Neutrophil (primary cell): ENCODE data around the gene ARHGEF11.

Experiments used
- H3K27ac ChIP-seq: fragments of 200-600 bp; sonication (generic); 2 replicates; pipeline ENCODE4 v1.5.1; 2016; ENCODE audit warnings: mild to moderate bottlenecking, moderate library complexity
- H3K27me3 ChIP-seq: fragments of 200-600 bp; sonication (generic); 2 replicates; pipeline ENCODE4 v1.6.0; 2016; ENCODE audit warnings: mild to moderate bottlenecking
- H3K36me3 ChIP-seq: fragments of 200-600 bp; sonication (generic); 2 replicates; pipeline ENCODE4 v1.5.1; 2017
- H3K4me1 ChIP-seq, 2 experiments: fragments of 200-600 bp in 1 of 2; sonication (generic) in 1 of 2; 1 replicate in 1 of 2; 2 replicates in 1 of 2; pipeline versions ENCODE4 v1.5.1 to v1.6.1; 2013 to 2016; ENCODE audit warnings: low read depth in 1 of 2, low read length in 1 of 2, mild to moderate bottlenecking in 1 of 2, moderate library complexity in 1 of 2; ENCODE audit not compliant: control insufficient read depth in 1 of 2, insufficient read depth in 1 of 2
- H3K4me3 ChIP-seq, 2 experiments: fragments of 200-600 bp in 1 of 2; sonication (generic) in 1 of 2; 1 replicate in 1 of 2; 2 replicates in 1 of 2; pipeline ENCODE4 v1.5.1; 2013 to 2016; ENCODE audit warnings: low read depth in 1 of 2, low read length in 1 of 2, mild to moderate bottlenecking in 1 of 2, moderate library complexity in 1 of 2
- H3K9me3 ChIP-seq: fragments of 200-600 bp; sonication (generic); 2 replicates; pipeline ENCODE4 v1.5.1; 2016
- TF ChIP-seq, protein P1 (sequence below): fragments of 200-600 bp; sonication (generic); IDR thresholded peaks from 2 replicates; pipeline ENCODE4 v1.5.1; 2016; ENCODE audit warnings: antibody characterized with exemption

Gene ARHGEF11

GRCh38 chr1:157007306-157007705 lies 38.2 kb downstream of the ARHGEF11 start:
- TF ChIP-seq, protein P1, sequence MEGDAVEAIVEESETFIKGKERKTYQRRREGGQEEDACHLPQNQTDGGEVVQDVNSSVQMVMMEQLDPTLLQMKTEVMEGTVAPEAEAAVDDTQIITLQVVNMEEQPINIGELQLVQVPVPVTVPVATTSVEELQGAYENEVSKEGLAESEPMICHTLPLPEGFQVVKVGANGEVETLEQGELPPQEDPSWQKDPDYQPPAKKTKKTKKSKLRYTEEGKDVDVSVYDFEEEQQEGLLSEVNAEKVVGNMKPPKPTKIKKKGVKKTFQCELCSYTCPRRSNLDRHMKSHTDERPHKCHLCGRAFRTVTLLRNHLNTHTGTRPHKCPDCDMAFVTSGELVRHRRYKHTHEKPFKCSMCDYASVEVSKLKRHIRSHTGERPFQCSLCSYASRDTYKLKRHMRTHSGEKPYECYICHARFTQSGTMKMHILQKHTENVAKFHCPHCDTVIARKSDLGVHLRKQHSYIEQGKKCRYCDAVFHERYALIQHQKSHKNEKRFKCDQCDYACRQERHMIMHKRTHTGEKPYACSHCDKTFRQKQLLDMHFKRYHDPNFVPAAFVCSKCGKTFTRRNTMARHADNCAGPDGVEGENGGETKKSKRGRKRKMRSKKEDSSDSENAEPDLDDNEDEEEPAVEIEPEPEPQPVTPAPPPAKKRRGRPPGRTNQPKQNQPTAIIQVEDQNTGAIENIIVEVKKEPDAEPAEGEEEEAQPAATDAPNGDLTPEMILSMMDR = no peak
- Histone ChIP-seq H3K4me3 (no peak overlapping the region), H3K27ac (no peak overlapping the region), H3K4me1 (no peaks in the 10 kb centered on the region), H3K27me3 (no peaks in the 10 kb centered on the region), H3K36me3 (no peaks in the 10 kb centered on the region), H3K9me3 (no peaks in the 10 kb centered on the region)

GRCh38 chr1:157006676-157007075 lies 38.9 kb downstream of the ARHGEF11 start:
- Histone ChIP-seq H3K9me3 (no peaks in the 10 kb centered on the region), H3K27ac (no peak overlapping the region), H3K4me3 (no peak overlapping the region), H3K27me3 (no peaks in the 10 kb centered on the region), H3K4me1 (no peaks in the 10 kb centered on the region), H3K36me3 (no peaks in the 10 kb centered on the region)
- TF ChIP-seq, protein P1 = no peak

GRCh38 chr1:157005965-157006364 lies 39.6 kb downstream of the ARHGEF11 start:
- no peaks in the 10 kb centered on the region for H3K36me3 ChIP-seq
- no peak overlapping the region for H3K27ac ChIP-seq
- no peaks in the 10 kb centered on the region for H3K9me3 ChIP-seq
- H3K27me3 ChIP-seq = no peaks in the 10 kb centered on the region
- H3K4me3 ChIP-seq = no peak overlapping the region
- TF ChIP-seq, protein P1 = no peak
- H3K4me1 ChIP-seq = no peaks in the 10 kb centered on the region

DNA sequence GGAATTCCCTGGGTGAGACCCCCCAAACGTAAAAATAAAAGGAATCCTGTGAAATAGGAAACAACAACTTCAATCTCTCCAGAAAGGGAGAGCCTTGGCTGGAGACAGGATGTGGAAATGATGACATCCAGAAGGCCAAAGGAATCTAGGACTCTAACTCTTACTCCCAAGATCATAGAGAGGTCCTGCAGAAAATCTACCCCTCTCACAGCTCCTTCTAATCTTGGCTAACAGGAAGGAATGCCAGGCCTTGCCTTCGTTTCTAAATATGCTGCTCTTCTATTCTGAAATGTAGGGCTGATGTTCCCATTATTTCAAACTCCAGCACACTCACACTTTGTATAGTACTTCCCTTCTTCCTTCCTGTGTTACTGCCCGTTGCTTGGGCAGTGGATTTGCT lies 40.7 kb downstream of the ARHGEF11 start:
- no peaks in the 10 kb centered on the region for H3K27me3 ChIP-seq
- no peaks in the 10 kb centered on the region for H3K9me3 ChIP-seq
- H3K4me1 ChIP-seq = no peaks in the 10 kb centered on the region
- no peak overlapping the region for H3K4me3 ChIP-seq
- TF ChIP-seq, protein P1 = no peak
- no peak overlapping the region for H3K27ac ChIP-seq
- H3K36me3 ChIP-seq = no peaks in the 10 kb centered on the region

DNA sequence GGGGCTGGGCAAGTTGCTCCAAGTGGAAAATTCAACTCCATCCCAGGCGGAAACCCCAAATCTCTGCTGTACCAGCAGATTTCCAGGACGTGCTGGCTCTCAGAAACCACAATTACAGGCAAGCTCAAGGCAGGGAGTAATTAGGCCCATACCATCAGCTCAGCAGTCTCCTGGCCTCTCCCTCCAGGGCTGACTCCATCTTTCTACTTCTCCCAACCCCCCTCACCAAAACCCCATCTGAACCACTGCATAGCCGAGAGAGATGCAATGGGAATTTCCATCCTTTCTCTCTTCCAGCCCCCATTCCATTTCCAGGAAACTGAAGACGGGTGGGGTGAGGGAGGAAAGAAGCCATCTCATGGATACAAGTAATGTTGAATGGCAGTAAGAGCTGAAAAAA lies 41.2 kb downstream of the ARHGEF11 start:
- TF ChIP-seq, protein P1 = no peak
- no peak overlapping the region for H3K27ac ChIP-seq

DNA sequence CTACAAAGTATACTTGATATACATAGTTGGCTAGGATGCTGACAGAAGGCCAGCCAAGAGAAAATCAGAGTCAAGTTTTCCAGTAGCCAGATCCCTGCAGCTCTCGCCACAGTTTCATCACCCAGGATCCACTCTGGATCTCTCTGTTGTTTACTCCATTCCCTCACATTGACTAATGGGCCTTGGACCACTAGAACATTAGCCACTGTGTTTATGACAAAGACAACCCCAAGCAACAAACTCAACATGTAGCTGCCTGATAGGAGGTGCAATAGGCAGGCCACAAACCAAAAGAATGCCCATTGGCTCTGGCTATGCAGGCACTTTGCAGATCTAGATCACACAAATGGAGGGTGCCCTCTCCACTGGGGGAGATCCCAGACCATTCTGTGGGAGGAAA lies 44.2 kb downstream of the ARHGEF11 start:
- Histone ChIP-seq H3K27ac (no peak overlapping the region), H3K27me3 (no peaks in the 10 kb centered on the region), H3K4me1 (no peaks in the 10 kb centered on the region), H3K9me3 (no peaks in the 10 kb centered on the region), H3K4me3 (no peak overlapping the region), H3K36me3 (no peaks in the 10 kb centered on the region)
- TF ChIP-seq, protein P1 = no peak

More for the DNA sequence above, 41.2 kb downstream of the ARHGEF11 start:
- Histone ChIP-seq H3K27me3 (no peaks in the 10 kb centered on the region), H3K4me1 (no peaks in the 10 kb centered on the region), H3K36me3 (no peaks in the 10 kb centered on the region), H3K4me3 (no peak overlapping the region), H3K9me3 (no peaks in the 10 kb centered on the region)
